C4-2B (cell line): ENCODE measurements around the gene NDRG4.

Source experiments
- H3K27ac ChIP-seq: fragments of 450-650 bp; 2 replicates; pipeline ENCODE4 v1.5.1; 2017
- ZFX ChIP-seq: fragments of 450-650 bp; IDR thresholded peaks from 2 replicates; pipeline ENCODE4 v1.6.1; 2017
- TF ChIP-seq, protein P1 (sequence below): fragments of 450-650 bp; conservative IDR thresholded peaks from 2 replicates; pipeline ENCODE4 v1.5.1; 2017; ENCODE audit warnings: mild to moderate bottlenecking

Gene NDRG4

DNA sequence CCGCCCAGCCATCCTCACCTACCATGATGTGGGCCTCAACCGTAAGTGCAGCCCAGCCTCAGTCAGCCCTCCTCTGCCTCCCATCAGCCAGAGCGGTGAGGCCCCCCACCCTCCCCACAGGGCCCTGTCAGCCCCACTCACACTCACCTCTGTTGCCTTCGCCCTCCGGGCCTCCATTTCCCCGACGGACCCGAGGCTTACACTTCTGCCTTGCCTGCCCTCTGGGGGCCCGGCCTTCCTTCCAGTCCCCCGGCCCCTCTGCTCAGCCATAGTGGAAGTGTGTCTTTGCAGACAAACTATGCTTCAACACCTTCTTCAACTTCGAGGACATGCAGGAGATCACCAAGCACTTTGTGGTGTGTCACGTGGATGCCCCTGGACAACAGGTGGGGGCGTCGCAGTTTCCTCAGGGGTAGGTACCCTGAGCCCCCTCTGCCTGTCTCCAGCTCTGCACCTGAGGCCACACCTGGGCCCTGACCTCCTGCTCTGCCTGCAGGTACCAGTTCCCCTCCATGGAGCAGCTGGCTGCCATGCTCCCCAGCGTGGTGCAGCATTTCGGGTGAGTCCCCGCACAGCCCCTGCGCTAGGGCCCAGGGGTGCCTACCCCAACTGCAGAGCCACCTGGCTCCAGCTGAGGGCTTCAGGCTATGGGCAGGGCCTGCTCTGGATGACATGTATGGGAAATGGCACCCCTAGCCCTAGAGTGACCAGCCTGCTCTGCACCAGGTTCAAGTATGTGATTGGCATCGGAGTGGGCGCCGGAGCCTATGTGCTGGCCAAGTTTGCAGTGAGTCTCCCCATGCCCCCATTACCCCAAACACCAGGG is 4.1 kb downstream of the NDRG4 start:
- TF ChIP-seq ZFX = no peak
- TF ChIP-seq, protein P1, sequence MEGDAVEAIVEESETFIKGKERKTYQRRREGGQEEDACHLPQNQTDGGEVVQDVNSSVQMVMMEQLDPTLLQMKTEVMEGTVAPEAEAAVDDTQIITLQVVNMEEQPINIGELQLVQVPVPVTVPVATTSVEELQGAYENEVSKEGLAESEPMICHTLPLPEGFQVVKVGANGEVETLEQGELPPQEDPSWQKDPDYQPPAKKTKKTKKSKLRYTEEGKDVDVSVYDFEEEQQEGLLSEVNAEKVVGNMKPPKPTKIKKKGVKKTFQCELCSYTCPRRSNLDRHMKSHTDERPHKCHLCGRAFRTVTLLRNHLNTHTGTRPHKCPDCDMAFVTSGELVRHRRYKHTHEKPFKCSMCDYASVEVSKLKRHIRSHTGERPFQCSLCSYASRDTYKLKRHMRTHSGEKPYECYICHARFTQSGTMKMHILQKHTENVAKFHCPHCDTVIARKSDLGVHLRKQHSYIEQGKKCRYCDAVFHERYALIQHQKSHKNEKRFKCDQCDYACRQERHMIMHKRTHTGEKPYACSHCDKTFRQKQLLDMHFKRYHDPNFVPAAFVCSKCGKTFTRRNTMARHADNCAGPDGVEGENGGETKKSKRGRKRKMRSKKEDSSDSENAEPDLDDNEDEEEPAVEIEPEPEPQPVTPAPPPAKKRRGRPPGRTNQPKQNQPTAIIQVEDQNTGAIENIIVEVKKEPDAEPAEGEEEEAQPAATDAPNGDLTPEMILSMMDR = no peak
- no peak overlapping the region for H3K27ac ChIP-seq

DNA sequence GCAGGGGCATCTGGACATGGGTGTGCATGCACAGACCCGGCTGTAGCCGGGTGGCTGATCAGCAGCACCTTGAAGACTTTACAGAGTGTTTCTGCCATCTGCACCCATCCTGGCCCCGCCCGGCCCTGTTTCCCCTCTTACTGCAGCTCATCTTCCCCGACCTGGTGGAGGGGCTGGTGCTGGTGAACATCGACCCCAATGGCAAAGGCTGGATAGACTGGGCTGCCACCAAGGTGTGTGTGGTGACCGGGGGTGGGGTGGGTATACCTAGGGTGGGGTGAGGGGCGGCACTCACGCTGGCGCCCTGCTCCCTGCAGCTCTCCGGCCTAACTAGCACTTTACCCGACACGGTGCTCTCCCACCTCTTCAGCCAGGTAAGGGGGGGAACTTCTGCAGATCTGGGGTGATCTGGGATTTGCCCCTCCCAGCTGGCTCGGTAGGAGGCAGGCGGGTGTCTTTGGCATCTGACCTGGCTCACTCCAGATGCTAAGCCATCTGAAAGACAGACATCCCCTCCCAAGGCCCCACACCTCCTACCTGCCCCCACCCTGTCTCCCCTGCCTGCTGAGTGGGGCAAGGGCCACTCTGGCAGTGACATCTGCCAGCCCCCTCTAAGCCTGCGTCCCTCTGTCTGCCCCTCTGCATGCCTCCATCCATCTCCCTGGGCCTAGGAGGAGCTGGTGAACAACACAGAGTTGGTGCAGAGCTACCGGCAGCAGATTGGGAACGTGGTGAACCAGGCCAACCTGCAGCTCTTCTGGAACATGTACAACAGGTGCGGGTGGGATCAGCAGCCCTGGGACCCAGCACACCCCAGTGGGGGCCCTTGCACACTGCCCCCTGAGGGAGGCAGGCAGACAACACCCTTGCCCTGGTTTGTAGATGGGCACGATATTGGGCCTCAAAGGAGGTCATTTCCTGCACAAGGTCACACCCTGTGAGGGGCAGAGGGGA is 6.6 kb downstream of the NDRG4 start:
- no peak overlapping the region for H3K27ac ChIP-seq
- no peak for TF ChIP-seq ZFX
- TF ChIP-seq, protein P1 = no peak

DNA sequence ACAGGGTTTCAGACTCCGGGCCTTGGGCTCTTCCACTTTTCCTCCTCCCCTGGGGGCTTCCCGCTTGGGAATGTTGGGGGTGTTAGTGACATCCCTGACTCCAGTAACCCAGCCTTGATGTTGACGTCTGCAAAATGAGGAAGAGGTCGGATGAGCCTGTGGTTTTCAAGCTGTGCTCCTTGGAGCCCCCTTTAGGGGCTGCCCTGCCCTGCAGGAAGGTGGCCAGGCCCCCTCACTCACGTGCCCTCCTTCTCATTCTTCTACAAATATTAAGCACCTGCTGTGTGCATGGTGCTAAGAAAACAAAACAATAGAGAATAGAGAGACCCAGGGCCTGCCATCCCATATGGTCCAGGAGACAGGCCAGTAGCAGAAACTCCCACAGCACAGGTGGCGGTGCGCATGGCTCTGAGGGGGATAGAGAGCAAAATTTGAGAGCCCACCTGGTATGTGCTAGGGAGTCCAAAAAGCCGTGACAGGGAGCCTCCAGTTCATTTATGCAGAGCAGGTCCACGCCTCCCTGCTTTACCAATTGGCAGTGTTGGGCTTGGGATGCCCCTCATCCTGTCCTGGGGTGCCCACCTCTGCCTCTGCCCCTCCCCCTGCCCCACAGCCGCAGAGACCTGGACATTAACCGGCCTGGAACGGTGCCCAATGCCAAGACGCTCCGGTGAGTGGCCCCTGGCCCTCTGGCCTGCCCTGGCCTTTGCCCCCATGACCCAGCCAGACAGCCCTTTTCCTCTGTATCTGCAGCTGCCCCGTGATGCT is 7.4 kb downstream of the NDRG4 start:
- TF ChIP-seq ZFX = no peak
- TF ChIP-seq, protein P1 = no peak
- no peak overlapping the region for H3K27ac ChIP-seq

DNA sequence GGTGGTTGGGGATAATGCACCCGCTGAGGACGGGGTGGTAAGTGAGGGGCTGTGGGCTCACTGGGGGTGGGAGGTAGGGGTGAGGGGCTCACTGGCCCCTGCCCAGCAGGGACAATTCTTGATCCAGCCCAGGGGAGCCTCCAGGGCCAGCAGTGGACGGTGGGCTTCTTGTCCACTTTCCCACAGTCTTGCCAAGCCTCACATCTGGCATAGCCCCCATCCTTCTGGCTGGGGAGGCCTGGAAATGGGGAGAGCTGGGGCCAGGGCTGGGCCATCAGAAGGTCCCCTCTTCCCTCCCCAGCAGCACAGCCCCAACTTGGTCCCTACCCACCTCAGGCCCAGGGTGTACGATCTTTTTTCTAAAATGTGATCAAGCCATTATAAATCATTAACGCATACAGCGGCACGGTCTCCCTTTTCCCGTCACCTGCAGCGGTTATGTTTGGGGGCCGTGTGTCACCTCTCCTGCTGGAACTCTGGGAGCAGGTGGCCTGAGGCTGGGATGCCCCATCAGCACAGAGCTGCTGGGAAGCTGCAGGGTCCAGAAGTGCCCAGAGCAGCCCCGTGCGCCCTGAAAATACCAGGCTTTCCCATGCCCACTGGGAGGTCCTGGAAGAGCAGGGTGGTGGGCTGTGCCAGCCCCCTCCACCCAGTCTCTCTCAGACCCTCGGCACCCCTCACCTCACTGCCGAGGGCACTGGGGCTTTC is 8.2 kb downstream of the NDRG4 start:
- no peak for TF ChIP-seq ZFX
- TF ChIP-seq, protein P1 = no peak
- H3K27ac ChIP-seq = no peak overlapping the region

DNA sequence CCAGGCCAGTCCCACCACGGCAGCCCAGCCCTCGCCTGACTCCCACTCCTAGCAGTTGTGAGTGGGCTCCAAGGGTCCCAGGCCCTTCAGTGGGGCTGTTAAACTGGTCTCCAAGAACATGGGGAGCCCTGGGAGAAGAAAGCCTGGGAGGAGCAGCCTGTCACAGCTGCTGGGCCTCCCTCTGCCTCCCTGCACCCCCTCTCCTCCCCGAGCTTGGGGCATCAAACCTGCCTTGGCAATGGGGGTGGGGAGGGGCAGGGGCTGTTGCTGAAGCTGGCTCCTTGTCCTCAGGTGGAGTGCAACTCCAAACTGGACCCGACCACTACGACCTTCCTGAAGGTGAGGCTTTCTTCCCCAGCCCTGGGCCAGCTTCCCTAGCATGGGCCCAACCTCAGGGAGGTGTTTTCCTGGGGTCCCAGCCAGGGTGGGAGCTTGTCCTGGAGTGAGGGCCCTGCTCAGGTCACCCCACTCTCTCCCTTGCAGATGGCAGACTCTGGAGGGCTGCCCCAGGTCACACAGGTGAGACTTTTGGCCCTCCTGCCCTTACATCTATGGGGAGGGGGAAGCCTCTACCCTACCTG is 8.8 kb downstream of the NDRG4 start:
- no peak for TF ChIP-seq ZFX
- TF ChIP-seq, protein P1 = no peak

More for the DNA sequence above, 8.8 kb downstream of the NDRG4 start:
- peak overlapping the region; percentile 63; the same call in 1 of the 2 replicates for H3K27ac ChIP-seq
